HFFc6 (cell line): Measurements from ENCODE around the gene CNPY2. TPM values are rescaled to one million over a fixed set of nuclear protein-coding genes. Genes with fewer than 3 reads are reported as not detected.
A peak's percentile ranks its signal among the peaks of the same experiment; 100 is the strongest.

ENCODE experiments used
- DNase-seq: peaks from one replicate; pipeline ENCODE4 v3.0.0-alpha.2; 2018
- H3K27ac Mint-ChIP-seq: 2 replicates; pipeline ENCODE4 v1.8.0; 2020; ENCODE audit warnings: mild to moderate bottlenecking, mixed read lengths
- H3K27me3 Mint-ChIP-seq: 2 replicates; pipeline ENCODE4 v1.8.0; 2021; ENCODE audit warnings: mild to moderate bottlenecking, moderate library complexity, mixed read lengths; ENCODE audit not compliant: insufficient read depth
- H3K36me3 Mint-ChIP-seq: 2 replicates; pipeline ENCODE4 v1.8.0; 2021; ENCODE audit warnings: low read depth, mixed read lengths
- H3K4me1 Mint-ChIP-seq: 2 replicates; pipeline ENCODE4 v1.8.0; 2020; ENCODE audit warnings: low read depth, mixed read lengths
- H3K4me3 Mint-ChIP-seq: 2 replicates; pipeline ENCODE4 v1.8.0; 2020; ENCODE audit warnings: mild to moderate bottlenecking, moderate library complexity, mixed read lengths
- H3K9me3 Mint-ChIP-seq: 2 replicates; pipeline ENCODE4 v1.8.0; 2020; ENCODE audit warnings: mild to moderate bottlenecking, mixed read lengths
- total RNA-seq, 6 experiments: library from RNA; stranded (reverse); fragmentation: NEBNext Ultra II Directional; extraction: Animal tissue kit (Norgen Biotek cat#: 25700); gene quantifications; 2 replicates in 1 of 6; 3 replicates in 5 of 6; pipeline ENCODE4 v1.2.3, GENCODE V29; 2021
- TF ChIP-seq, protein P1 (sequence below): fragments of 200-600 bp; sonication (generic); IDR thresholded peaks from 2 replicates; pipeline ENCODE4 v1.5.0; 2021; ENCODE audit warnings: antibody characterized with exemption, mild to moderate bottlenecking

The CNPY2 gene
- total RNA-seq, 6 experiments from 2014 or later = 177 to 275 (median 188) TPM

DNA sequence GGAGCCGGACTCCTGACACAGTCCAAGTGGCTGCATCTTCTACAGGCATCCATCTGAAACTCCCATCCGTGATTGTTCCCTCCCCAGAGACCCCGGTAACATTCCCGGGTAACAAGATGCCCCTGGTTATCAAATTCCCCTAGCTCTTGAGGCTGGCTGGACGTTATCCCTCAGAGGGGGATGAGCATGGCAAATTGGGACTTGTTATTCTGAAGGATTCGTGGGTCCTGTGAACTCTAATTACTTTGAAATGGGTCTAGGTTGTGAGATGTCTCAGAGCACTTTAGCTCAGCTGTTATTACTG lies 18.7 kb upstream of the CNPY2 start:
- H3K9me3 Mint-ChIP-seq = no peaks in the 10 kb centered on the region
- peak overlapping the region; percentile 99 for H3K27ac Mint-ChIP-seq
- no peaks in the 10 kb centered on the region for H3K36me3 Mint-ChIP-seq
- H3K4me3 Mint-ChIP-seq = peak overlapping the region; percentile 96
- peaks cover 10% of the 10 kb centered on the region for H3K27me3 Mint-ChIP-seq
- TF ChIP-seq, protein P1, sequence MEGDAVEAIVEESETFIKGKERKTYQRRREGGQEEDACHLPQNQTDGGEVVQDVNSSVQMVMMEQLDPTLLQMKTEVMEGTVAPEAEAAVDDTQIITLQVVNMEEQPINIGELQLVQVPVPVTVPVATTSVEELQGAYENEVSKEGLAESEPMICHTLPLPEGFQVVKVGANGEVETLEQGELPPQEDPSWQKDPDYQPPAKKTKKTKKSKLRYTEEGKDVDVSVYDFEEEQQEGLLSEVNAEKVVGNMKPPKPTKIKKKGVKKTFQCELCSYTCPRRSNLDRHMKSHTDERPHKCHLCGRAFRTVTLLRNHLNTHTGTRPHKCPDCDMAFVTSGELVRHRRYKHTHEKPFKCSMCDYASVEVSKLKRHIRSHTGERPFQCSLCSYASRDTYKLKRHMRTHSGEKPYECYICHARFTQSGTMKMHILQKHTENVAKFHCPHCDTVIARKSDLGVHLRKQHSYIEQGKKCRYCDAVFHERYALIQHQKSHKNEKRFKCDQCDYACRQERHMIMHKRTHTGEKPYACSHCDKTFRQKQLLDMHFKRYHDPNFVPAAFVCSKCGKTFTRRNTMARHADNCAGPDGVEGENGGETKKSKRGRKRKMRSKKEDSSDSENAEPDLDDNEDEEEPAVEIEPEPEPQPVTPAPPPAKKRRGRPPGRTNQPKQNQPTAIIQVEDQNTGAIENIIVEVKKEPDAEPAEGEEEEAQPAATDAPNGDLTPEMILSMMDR = peak; percentile 27
- H3K4me1 Mint-ChIP-seq = peaks cover 29% of the 10 kb centered on the region
- no peak for DNase-seq

GRCh38 chr12:56333679-56334489 lies 18.1 kb upstream of the CNPY2 start, which contains the start of gene PAN2:
TSS of gene PAN2 (minus strand) at chr12:56334000. CDS start at chr12:56333094, 906 bp downstream.
- Mint-ChIP-seq H3K9me3 (no peaks in the 10 kb centered on the region), H3K27ac (peak within 1 kb of the TSS; percentile 99), H3K4me3 (peak within 1 kb of the TSS; percentile 96), H3K36me3 (no peaks in the 10 kb centered on the region), H3K4me1 (peaks cover 26% of the 10 kb centered on the region), H3K27me3 (peaks cover 10% of the 10 kb centered on the region)
- DNase-seq = peak; percentile 89
- TF ChIP-seq, protein P1 = peak; percentile 78

DNA sequence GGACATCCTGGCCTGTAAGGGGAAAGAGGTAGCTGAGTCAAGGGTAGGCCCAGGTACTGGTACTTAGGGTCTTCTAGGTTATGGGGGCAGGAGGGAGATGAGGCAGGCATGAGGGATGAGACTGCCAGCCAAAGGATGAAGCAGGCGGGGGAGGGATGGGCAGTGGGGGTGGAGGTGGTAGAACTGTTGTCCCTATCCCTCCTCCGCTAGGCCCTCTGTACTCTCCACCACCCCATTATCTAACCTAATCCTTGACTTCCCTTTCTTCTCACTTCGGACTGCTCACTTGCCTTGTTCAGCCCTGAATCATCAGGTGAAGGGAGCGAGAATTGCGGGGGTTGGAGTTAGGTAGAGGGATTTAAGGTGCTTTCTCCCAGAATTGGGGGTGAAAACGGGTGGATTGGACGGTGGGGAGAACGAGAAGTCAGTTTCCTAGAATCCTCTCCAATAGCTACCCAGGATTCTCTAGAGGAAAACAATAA lies 17.4 kb upstream of the CNPY2 start:
- H3K36me3 Mint-ChIP-seq = no peaks in the 10 kb centered on the region
- H3K9me3 Mint-ChIP-seq = no peaks in the 10 kb centered on the region
- peak overlapping the region; percentile 96 for H3K4me3 Mint-ChIP-seq
- no peak for DNase-seq
- TF ChIP-seq, protein P1 = no peak
- H3K27ac Mint-ChIP-seq = peak overlapping the region; percentile 99
- H3K4me1 Mint-ChIP-seq = peaks cover 22% of the 10 kb centered on the region
- peaks cover 10% of the 10 kb centered on the region for H3K27me3 Mint-ChIP-seq

DNA sequence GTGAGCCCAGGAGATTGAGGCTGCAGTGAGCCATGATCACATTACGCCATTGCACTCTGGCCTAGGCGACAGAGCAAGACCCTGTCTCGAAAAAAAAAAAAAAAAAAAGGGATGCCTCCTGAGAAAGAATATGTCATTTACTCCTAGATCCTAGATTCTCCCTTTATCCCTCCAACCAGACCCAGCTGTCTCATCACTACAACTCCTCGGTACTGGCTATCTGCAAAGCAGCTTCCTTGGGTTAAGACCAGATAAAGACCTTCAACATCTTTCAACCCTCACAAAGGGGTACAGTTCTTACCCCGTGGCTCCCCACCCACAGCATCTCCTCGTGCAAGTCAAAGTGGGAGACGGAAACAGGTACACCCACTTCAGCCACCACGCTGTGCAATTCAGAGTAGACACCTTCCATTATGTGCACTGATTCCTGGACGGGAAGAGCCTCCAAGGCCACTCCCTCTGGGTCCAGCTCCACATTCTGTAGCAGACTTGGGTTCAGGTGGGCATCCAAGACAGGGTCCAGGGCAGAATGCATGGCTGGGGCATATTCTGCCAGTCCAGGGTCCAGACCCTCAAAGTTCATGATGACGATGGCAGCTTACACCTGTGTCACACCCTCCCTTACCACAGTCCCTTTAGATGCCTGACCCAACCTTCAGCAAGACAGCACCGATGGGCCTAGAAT lies 16.9 kb upstream of the CNPY2 start:
- H3K27ac Mint-ChIP-seq = peak overlapping the region; percentile 99
- DNase-seq = no peak
- no peaks in the 10 kb centered on the region for H3K9me3 Mint-ChIP-seq
- no peaks in the 10 kb centered on the region for H3K36me3 Mint-ChIP-seq
- H3K4me3 Mint-ChIP-seq = peak overlapping the region; percentile 96
- peaks cover 9% of the 10 kb centered on the region for H3K27me3 Mint-ChIP-seq
- peaks cover 22% of the 10 kb centered on the region for H3K4me1 Mint-ChIP-seq
- TF ChIP-seq, protein P1 = no peak

DNA sequence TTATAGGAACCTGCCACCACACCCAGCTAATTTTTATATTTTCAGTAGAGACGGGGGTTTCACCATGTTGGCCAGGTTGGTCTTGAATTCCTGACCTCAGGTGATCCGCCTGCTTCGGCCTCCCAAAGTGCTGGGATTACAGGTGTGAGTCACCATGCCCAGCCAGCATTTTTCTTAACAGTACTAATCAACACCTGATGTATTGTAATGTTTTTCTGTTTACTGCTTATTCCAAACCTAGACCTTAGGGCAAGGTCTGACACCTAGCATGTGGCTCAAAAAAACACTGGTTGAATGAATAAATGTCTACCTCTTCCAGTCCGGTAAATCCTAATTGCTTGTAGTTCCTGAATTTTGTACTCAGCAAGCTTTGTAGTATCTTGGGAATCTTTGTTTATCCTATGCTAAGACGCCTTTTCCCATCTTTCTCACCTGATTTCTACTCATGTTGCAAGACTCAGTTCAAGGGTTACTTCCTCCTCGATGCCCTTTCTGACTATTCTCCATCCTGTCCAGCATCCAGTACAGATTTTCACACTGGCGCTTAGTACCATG lies 15.2 kb upstream of the CNPY2 start:
- H3K36me3 Mint-ChIP-seq = no peaks in the 10 kb centered on the region; the same call in 1 of the 2 replicates
- H3K4me3 Mint-ChIP-seq = no peak overlapping the region
- no peak overlapping the region for H3K27ac Mint-ChIP-seq
- no peak for DNase-seq
- TF ChIP-seq, protein P1 = no peak
- H3K9me3 Mint-ChIP-seq = no peaks in the 10 kb centered on the region
- H3K27me3 Mint-ChIP-seq = peaks cover 7% of the 10 kb centered on the region
- H3K4me1 Mint-ChIP-seq = peaks cover 22% of the 10 kb centered on the region
